ENCODE results near the gene ARHGEF11. TPM values are rescaled to one million over a fixed set of nuclear protein-coding genes. Genes with fewer than 3 reads are reported as not detected.

ARHGEF11 gene
- polyA plus RNA-seq, 1 experiment, result 14.8 TPM

DNA sequence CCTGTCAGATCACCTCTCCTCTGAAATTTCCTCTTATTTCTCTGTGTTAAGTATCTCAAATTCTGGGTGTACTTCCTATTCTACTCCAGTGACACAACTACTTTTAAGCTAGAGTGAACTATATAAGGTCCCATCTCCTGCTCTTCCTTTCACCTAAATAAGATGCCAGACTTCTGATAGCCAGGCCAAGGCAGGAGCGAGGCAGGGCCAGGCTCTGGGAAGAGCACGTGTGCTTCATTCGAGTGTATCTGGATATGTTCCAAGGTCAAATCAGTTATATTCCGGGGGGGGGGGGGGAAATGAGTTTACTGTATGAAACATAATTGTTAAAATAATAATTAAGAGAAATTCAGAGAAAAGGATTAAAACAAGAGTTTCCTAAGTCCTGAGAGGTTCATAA lies 65.0 kb downstream of the ARHGEF11 start:
- ChIA-PET CTCF (interaction anchor here (1.0 kb wide), 1 partner anchor 176 kb away, joined by 3 read pairs; no protein-coding TSS in a partner anchor), POLR2A (no interaction called here)
- no peaks in the 10 kb centered on the region for H3K9me3 ChIP-seq (ENCODE audit: control insufficient read depth, insufficient read depth, low read length)
- TF ChIP-seq CTCF (IDR thresholded peaks at IDR 0.05; ENCODE audit: low read depth, low read length), result no peak
- H3K27me3 ChIP-seq (ENCODE audit: control insufficient read depth, insufficient read depth, low read length), result no peaks in the 10 kb centered on the region
- H3K27ac ChIP-seq (ENCODE audit: low read depth, low read length), result no peak overlapping the region
- no peak overlapping the region for H3K4me3 ChIP-seq (ENCODE audit: low read depth, low read length)
- no peak for DNase-seq (ENCODE audit: low read depth, low spot score)

- Histone ChIP-seq H3K9me3 (ENCODE audit: control insufficient read depth, insufficient read depth, low read length) (no peaks in the 10 kb centered on the region), H3K27ac (ENCODE audit: low read depth, low read length) (no peak overlapping the region), H3K4me3 (ENCODE audit: low read depth, low read length) (no peak overlapping the region), H3K27me3 (ENCODE audit: control insufficient read depth, insufficient read depth, low read length) (no peaks in the 10 kb centered on the region)
- DNase-seq (ENCODE audit: low read depth, low spot score), result no peak
- POLR2A ChIA-PET, result no interaction called here
- CTCF ChIA-PET, result no interaction called here
- TF ChIP-seq CTCF (IDR thresholded peaks at IDR 0.05; ENCODE audit: low read depth, low read length), result no peak
Observed at GRCh38 chr1:156975084-156975483, 70.5 kb downstream of the ARHGEF11 start.

DNA sequence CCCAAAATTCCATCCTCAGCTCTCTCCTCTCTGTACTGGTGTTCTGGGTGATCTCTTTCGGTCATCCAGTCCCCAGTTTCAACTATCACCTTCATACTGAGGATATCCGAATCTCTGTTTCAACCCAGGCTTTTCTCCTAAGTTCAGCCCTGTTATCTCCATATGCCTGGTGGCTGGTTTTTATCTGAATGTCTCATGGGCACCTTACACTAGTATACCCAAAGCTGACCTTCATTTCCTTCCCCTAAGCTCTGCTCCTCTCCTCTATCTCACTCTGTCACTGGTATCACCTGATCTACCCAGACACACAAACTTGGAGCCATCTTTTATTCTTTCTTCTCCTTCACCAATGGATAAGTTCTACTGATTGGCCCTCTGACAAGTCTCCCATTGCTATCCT lies 72.1 kb downstream of the ARHGEF11 start:
- no peaks in the 10 kb centered on the region for H3K9me3 ChIP-seq (ENCODE audit: control insufficient read depth, insufficient read depth, low read length)
- H3K4me3 ChIP-seq (ENCODE audit: low read depth, low read length), result no peak overlapping the region
- no peak for TF ChIP-seq CTCF (IDR thresholded peaks at IDR 0.05; ENCODE audit: low read depth, low read length)
- no peaks in the 10 kb centered on the region for H3K27me3 ChIP-seq (ENCODE audit: control insufficient read depth, insufficient read depth, low read length)
- no peak overlapping the region for H3K27ac ChIP-seq (ENCODE audit: low read depth, low read length)
- no peak for DNase-seq (ENCODE audit: low read depth, low spot score)
- ChIA-PET CTCF (interaction anchor here (1.5 kb wide), 1 partner anchor 102 kb away, joined by 3 read pairs; no protein-coding TSS in a partner anchor), POLR2A (no interaction called here)

DNA sequence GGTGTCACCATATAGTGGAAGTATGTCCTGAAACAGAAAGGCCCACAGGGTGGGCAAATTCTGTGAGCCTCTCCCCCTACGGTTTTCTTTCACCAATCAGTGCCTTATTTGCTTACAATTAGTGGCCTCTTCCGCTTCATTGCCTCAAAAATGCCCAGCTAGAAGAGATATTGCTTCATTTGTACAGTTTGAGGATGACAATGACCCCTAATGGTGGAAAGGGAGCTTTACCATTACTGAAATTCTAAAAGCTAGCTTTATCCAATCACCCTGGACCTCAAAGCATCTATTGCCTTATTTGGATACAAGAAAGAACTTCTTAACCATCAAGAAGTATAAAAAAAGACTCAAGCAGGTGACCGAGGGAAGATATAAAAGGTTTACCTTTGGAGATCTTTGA lies 75.5 kb downstream of the ARHGEF11 start:
- Histone ChIP-seq H3K27ac (ENCODE audit: low read depth, low read length) (no peak overlapping the region), H3K4me3 (ENCODE audit: low read depth, low read length) (no peak overlapping the region), H3K27me3 (ENCODE audit: control insufficient read depth, insufficient read depth, low read length) (no peaks in the 10 kb centered on the region), H3K9me3 (ENCODE audit: control insufficient read depth, insufficient read depth, low read length) (no peaks in the 10 kb centered on the region)
- no peak for DNase-seq (ENCODE audit: low read depth, low spot score)
- CTCF ChIA-PET, result interaction anchor here (1.2 to 2.0 kb wide), 3 partner anchors 8 to 186 kb away, joined by 3 to 10 read pairs (median 10); no protein-coding TSS in a partner anchor
- peak; percentile 39 for TF ChIP-seq CTCF (IDR thresholded peaks at IDR 0.05; ENCODE audit: low read depth, low read length)
- POLR2A ChIA-PET, result no interaction called here

- no peaks in the 10 kb centered on the region for H3K27me3 ChIP-seq (ENCODE audit: control insufficient read depth, insufficient read depth, low read length)
- no peak overlapping the region for H3K4me3 ChIP-seq (ENCODE audit: low read depth, low read length)
- no peak overlapping the region for H3K27ac ChIP-seq (ENCODE audit: low read depth, low read length)
- ChIA-PET CTCF (interaction anchor here (1.2 to 2.0 kb wide), 3 partner anchors 9 to 186 kb away, joined by 3 to 10 read pairs (median 10); no protein-coding TSS in a partner anchor), POLR2A (no interaction called here)
- no peaks in the 10 kb centered on the region for H3K9me3 ChIP-seq (ENCODE audit: control insufficient read depth, insufficient read depth, low read length)
- no peak for TF ChIP-seq CTCF (IDR thresholded peaks at IDR 0.05; ENCODE audit: low read depth, low read length)
- DNase-seq (ENCODE audit: low read depth, low spot score), result no peak
Observed at GRCh38 chr1:156969496-156969895, 76.0 kb downstream of the ARHGEF11 start.
